T-cell (primary cell): ENCODE measurements around the gene ARG2. TPM values are rescaled to one million over a fixed set of nuclear protein-coding genes. Genes with fewer than 3 reads are reported as not detected.

Experiments
- total RNA-seq, 35 experiments: library from RNA in 6 of 35; stranded (reverse) in 6 of 35; fragments of 120-200 nt in 1 of 35; gene quantifications; one replicate each; pipeline versions ENCODE4 v1.2.1 to v1.2.4 and lab custom pipeline; 2013 to 2026

The ARG2 gene
- total RNA-seq, 5 donors from 2014 or later (not counting 1 experiment from before 2014, with no cell fraction given): 0.62 to 2.6 (median 1.1) TPM

Other genes starting within 250 kb of the ARG2 start
- gene PLEK2, start 207.8 kb upstream of the ARG2 start, total RNA-seq: 1 to 10 TPM in 4 of 5 donors, under 1 TPM in 1; 0.79 to 4.0 (median 3.5) TPM
- 10 to 100 TPM; 19.0 to 41.7 (median 32.3) TPM for gene TMEM229B, start 131.2 kb upstream of the ARG2 start, total RNA-seq
- gene PLEKHH1, start 86.6 kb upstream of the ARG2 start, total RNA-seq: 1 to 10 TPM in 1 of 5 donors, under 1 TPM in 4; 0.20 to 1.0 (median 0.58) TPM
- 10 to 100 TPM; 28.7 to 46.8 (median 35.1) TPM for gene PIGH, start 19.7 kb upstream of the ARG2 start, total RNA-seq
- gene VTI1B, start 54.7 kb downstream of the ARG2 start, total RNA-seq: 10 to 100 TPM; 41.6 to 66.9 (median 54.7) TPM
- gene RDH11, start 75.8 kb downstream of the ARG2 start, total RNA-seq: 10 to 100 TPM; 26.1 to 44.2 (median 40.0) TPM
- not detected for gene RDH12, start 82.0 kb downstream of the ARG2 start, total RNA-seq
- 10 to 100 TPM; 26.0 to 37.6 (median 32.5) TPM for gene ZFYVE26, start 196.7 kb downstream of the ARG2 start, total RNA-seq
- gene RAD51B, start 199.9 kb downstream of the ARG2 start, total RNA-seq: 10 to 100 TPM; 25.4 to 47.9 (median 30.0) TPM